ENCODE measurements around the gene CERK.

GRCh38 chr22:46731246-46732040, 6.6 kb downstream of the CERK start:
- TF ChIP-seq POLR2A (IDR thresholded peaks at IDR 0.05; ENCODE audit: low read depth, low read length) (no peak), TAF1 (IDR thresholded peaks at IDR 0.05; ENCODE audit: borderline replicate concordance, low read depth, low read length) (no peak), POLR2AphosphoS5 (IDR thresholded peaks at IDR 0.05; ENCODE audit: low read depth, low read length) (no peak)

Measured in GM12892 (cell line).